ENCODE results near the gene FARSB. TPM values are rescaled to one million over a fixed set of nuclear protein-coding genes. Genes with fewer than 3 reads are reported as not detected.

FARSB gene
- total RNA-seq, 1 experiment from 2014 or later, result 72.1 TPM

GRCh38 chr2:222669353-222669752 lies 13.5 kb upstream of the FARSB start:
- ChIA-PET POLR2A (ENCODE audit: low non-redundant PET) (no interaction called here), CTCF (no interaction called here)
- intact Hi-C loops (cut with micrococcal nuclease; ENCODE audit: unreplicated experiment), result no loop called here
- no peak for DNase-seq (ENCODE audit: low spot score)
- Histone ChIP-seq H3K4me1 (ENCODE audit: insufficient read depth, low read length, poor library complexity, severe bottlenecking) (no peaks in the 10 kb centered on the region), H3K4me3 (ENCODE audit: low read depth, low read length, poor library complexity, severe bottlenecking) (no peak overlapping the region), H3K36me3 (ENCODE audit: insufficient read depth, low read length, poor library complexity, severe bottlenecking) (no peaks in the 10 kb centered on the region), H3K27ac (ENCODE audit: low read depth, low read length, poor library complexity, severe bottlenecking) (no peak overlapping the region), H3K27me3 (replicated peaks; ENCODE audit: insufficient read depth, low read depth, low read length, poor library complexity) (peaks cover 24% of the 10 kb centered on the region), H3K9me3 (ENCODE audit: low read depth, low read length, poor library complexity, severe bottlenecking) (no peaks in the 10 kb centered on the region)
- no TSS peak for BruUV-seq (replicated peaks)
- TF ChIP-seq EZH2 (IDR thresholded peaks at IDR 0.05; ENCODE audit: borderline replicate concordance, low read depth, low read length, poor library complexity, severe bottlenecking) (no peak), CTCF (conservative IDR thresholded peaks at IDR 0.05; ENCODE audit: low read depth, low read length) (no peak)

GRCh38 chr2:222668494-222669154 lies 12.7 kb upstream of the FARSB start:
- CTCF ChIA-PET, result interaction anchor here (0.6 kb wide), 1 partner anchor 270 kb away, joined by 3 read pairs; no protein-coding TSS in a partner anchor

GRCh38 chr2:222663479-222663878 lies 7.6 kb upstream of the FARSB start:
- BruUV-seq (replicated peaks), result no TSS peak
- POLR2A ChIA-PET (ENCODE audit: low non-redundant PET), result no interaction called here
- Histone ChIP-seq H3K27ac (ENCODE audit: low read depth, low read length, poor library complexity, severe bottlenecking) (no peak overlapping the region), H3K36me3 (ENCODE audit: insufficient read depth, low read length, poor library complexity, severe bottlenecking) (no peaks in the 10 kb centered on the region), H3K27me3 (replicated peaks; ENCODE audit: insufficient read depth, low read depth, low read length, poor library complexity) (no peaks in the 10 kb centered on the region), H3K4me3 (ENCODE audit: low read depth, low read length, poor library complexity, severe bottlenecking) (no peak overlapping the region), H3K9me3 (ENCODE audit: low read depth, low read length, poor library complexity, severe bottlenecking) (no peaks in the 10 kb centered on the region), H3K4me1 (ENCODE audit: insufficient read depth, low read length, poor library complexity, severe bottlenecking) (no peaks in the 10 kb centered on the region)
- CTCF ChIA-PET, result no interaction called here
- no peak for DNase-seq (ENCODE audit: low spot score)
- TF ChIP-seq EZH2 (IDR thresholded peaks at IDR 0.05; ENCODE audit: borderline replicate concordance, low read depth, low read length, poor library complexity, severe bottlenecking), result no peak
- TF ChIP-seq CTCF (conservative IDR thresholded peaks at IDR 0.05; ENCODE audit: low read depth, low read length), result no peak
- intact Hi-C loops (cut with micrococcal nuclease; ENCODE audit: unreplicated experiment), result no loop called here

More at GRCh38 chr2:222668494-222669154, 12.7 kb upstream of the FARSB start:
- Histone ChIP-seq H3K9me3 (ENCODE audit: low read depth, low read length, poor library complexity, severe bottlenecking) (no peaks in the 10 kb centered on the region), H3K36me3 (ENCODE audit: insufficient read depth, low read length, poor library complexity, severe bottlenecking) (no peaks in the 10 kb centered on the region), H3K27me3 (replicated peaks; ENCODE audit: insufficient read depth, low read depth, low read length, poor library complexity) (peaks cover 24% of the 10 kb centered on the region), H3K27ac (ENCODE audit: low read depth, low read length, poor library complexity, severe bottlenecking) (no peak overlapping the region), H3K4me3 (ENCODE audit: low read depth, low read length, poor library complexity, severe bottlenecking) (no peak overlapping the region), H3K4me1 (ENCODE audit: insufficient read depth, low read length, poor library complexity, severe bottlenecking) (no peaks in the 10 kb centered on the region)
- TF ChIP-seq EZH2 (IDR thresholded peaks at IDR 0.05; ENCODE audit: borderline replicate concordance, low read depth, low read length, poor library complexity, severe bottlenecking), result no peak
- TF ChIP-seq CTCF (conservative IDR thresholded peaks at IDR 0.05; ENCODE audit: low read depth, low read length), result no peak
- intact Hi-C loops (cut with micrococcal nuclease; ENCODE audit: unreplicated experiment), result no loop called here
- DNase-seq (ENCODE audit: low spot score), result no peak
- no TSS peak for BruUV-seq (replicated peaks)
- POLR2A ChIA-PET (ENCODE audit: low non-redundant PET), result no interaction called here
